PC-9 (cell line): ENCODE measurements around the gene PTOV1.

Experiments
- CTCF ChIP-seq: fragments of 200-600 bp; sonication (generic); conservative IDR thresholded peaks from 2 replicates; pipeline ENCODE4 v1.6.1; 2017; ENCODE audit warnings: mixed run types, antibody characterized with exemption, mild to moderate bottlenecking, moderate library complexity
- EZH2 ChIP-seq: fragments of 200-600 bp; sonication (generic); IDR thresholded peaks from 2 replicates; pipeline ENCODE4 v1.8.0; 2017; ENCODE audit warnings: antibody characterized with exemption, low read depth

- TF ChIP-seq EZH2 (no peak), CTCF (no peak)
Measured at GRCh38 chr19:49869009-49869483, 18.1 kb downstream of the PTOV1 start.
